RCC 7860 (cell line): ENCODE data around the gene PFDN6.
"Not testable (repeated sequence)": the region's sequence is repeated elsewhere in the genome, so short reads cannot be mapped to it uniquely, and the experiment has no call there.

ENCODE experiments used
- DNase-seq: peaks from one replicate; pipeline ENCODE4 v3.0.0-alpha.2; 2015; ENCODE audit warnings: low spot score
- FAIRE-seq: peaks from 2 replicates; lab custom pipeline; 2012; peaks lifted over from hg19 to GRCh38; lab: Jason Lieb, UNC

The PFDN6 gene

GRCh38 chr6:33273129-33273923 is 16.1 kb upstream of the PFDN6 start:
- DNase-seq (no peak), FAIRE-seq (no peak)

GRCh38 chr6:33273924-33274902 is 15.2 kb upstream of the PFDN6 start:
- DNase-seq (no peak), FAIRE-seq (no peak)

GRCh38 chr6:33275795-33276580 is 13.4 kb upstream of the PFDN6 start:
- FAIRE-seq, DNase-seq: not testable (repeated sequence)

GRCh38 chr6:33276581-33276863 is 12.9 kb upstream of the PFDN6 start:
- DNase-seq, result no peak
- FAIRE-seq, result no peak

GRCh38 chr6:33276864-33277662 is 12.3 kb upstream of the PFDN6 start, which contains the start of gene B3GALT4:
B3GALT4 (plus strand) TSS chr6:33277123; CDS start chr6:33277420, 297 bp downstream.
- DNase-seq (peak; percentile 38), FAIRE-seq (no peak)

- no peak for FAIRE-seq
- peak; percentile 3 for DNase-seq
These were observed 11.6 kb upstream of the PFDN6 start for GRCh38 chr6:33277663-33278391.

- FAIRE-seq, result no peak
- DNase-seq, result no peak
These were observed 11.0 kb upstream of the PFDN6 start for GRCh38 chr6:33278392-33278741.

GRCh38 chr6:33278810-33279209 is 10.6 kb upstream of the PFDN6 start:
- DNase-seq (no peak), FAIRE-seq (no peak)

- no peak for DNase-seq
- FAIRE-seq, result no peak
These were observed 10.1 kb upstream of the PFDN6 start for GRCh38 chr6:33279257-33279695.

GRCh38 chr6:33279971-33280511 is 9.4 kb upstream of the PFDN6 start:
- no peak for FAIRE-seq
- DNase-seq, result peak; percentile 46

- DNase-seq (no peak), FAIRE-seq (no peak)
These were observed 8.9 kb upstream of the PFDN6 start for GRCh38 chr6:33280539-33280938.

- DNase-seq, FAIRE-seq: not testable (repeated sequence)
These were observed 4.2 kb upstream of the PFDN6 start for GRCh38 chr6:33285214-33285613.

- no peak for FAIRE-seq
- no peak for DNase-seq
These were observed 2.2 kb upstream of the PFDN6 start for GRCh38 chr6:33286946-33287914.

- FAIRE-seq (no peak), DNase-seq (no peak)
These were observed 1.1 kb upstream of the PFDN6 start for GRCh38 chr6:33288141-33288920.

GRCh38 chr6:33289784-33290315 is 449 bp downstream of the PFDN6 start:
- no peak for FAIRE-seq
- DNase-seq, result no peak

GRCh38 chr6:33290459-33290858 is 1.1 kb downstream of the PFDN6 start:
- DNase-seq, result no peak
- FAIRE-seq, result no peak
